ENCODE results near the gene SGIP1. TPM values are rescaled to one million over a fixed set of nuclear protein-coding genes. Genes with fewer than 3 reads are reported as not detected.

Gene SGIP1
- total RNA-seq, 3 donors from 2014 or later = 0.65 to 7.3 (median 0.93) TPM

DNA sequence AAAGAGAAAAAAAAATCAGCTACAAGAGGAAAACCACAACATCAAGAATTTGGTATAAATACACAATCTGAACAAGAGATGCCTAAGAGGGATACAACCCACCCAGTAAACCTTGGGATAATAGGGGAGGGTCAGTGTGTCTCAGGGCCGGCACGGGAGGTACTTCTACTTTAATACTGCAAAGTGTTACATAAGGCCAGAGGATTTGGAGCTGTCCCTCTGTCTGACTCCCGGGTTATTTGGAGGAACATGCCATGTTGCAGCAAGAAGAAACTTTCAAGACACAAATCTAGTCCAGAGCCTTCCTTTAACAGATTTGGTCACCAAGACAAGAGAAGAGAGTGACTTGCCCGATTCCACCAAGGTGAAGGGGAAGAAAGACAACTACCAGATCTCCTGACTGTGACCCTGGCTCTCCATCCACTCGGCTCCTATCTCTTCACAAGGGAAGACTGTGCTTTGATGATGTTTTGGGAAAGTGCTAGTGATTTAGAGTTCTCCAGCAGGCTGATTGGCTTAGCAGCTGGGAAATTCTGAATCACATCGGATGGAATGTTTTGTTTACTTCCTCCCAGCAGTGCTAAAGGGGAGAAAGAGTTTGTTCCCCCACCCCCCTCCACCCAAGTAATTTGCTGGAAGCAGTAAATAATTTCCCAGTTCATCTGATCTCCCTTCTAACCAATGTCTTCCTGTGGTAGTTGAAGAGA, 29.3 kb downstream of the SGIP1 start:
- DNase-seq (peak in 1 of 3 donors; percentile 37), ATAC-seq (peak; percentile 41)
- no peaks in the 10 kb centered on the region for H3K9me3 ChIP-seq
- no peak for TF ChIP-seq CTCF (IDR thresholded peaks at IDR 0.05)
- no peaks in the 10 kb centered on the region for H3K4me1 ChIP-seq (ENCODE audit: low read depth)
- H3K36me3 ChIP-seq (ENCODE audit: low read depth) = no peaks in the 10 kb centered on the region
- no peak overlapping the region for H3K4me3 ChIP-seq
- intact Hi-C loops (cut with DNase I, micrococcal nuclease) = no loop called here

GRCh38 chr1:66563941-66564630, 30.1 kb downstream of the SGIP1 start:
- no peaks in the 10 kb centered on the region for H3K4me1 ChIP-seq (ENCODE audit: low read depth)
- DNase-seq (no peak), ATAC-seq (peak; percentile 27)
- no peaks in the 10 kb centered on the region for H3K9me3 ChIP-seq
- no peak for TF ChIP-seq CTCF (IDR thresholded peaks at IDR 0.05)
- H3K36me3 ChIP-seq (ENCODE audit: low read depth) = no peaks in the 10 kb centered on the region
- intact Hi-C loops (cut with DNase I, micrococcal nuclease) = no loop called here
- H3K4me3 ChIP-seq = no peak overlapping the region

DNA sequence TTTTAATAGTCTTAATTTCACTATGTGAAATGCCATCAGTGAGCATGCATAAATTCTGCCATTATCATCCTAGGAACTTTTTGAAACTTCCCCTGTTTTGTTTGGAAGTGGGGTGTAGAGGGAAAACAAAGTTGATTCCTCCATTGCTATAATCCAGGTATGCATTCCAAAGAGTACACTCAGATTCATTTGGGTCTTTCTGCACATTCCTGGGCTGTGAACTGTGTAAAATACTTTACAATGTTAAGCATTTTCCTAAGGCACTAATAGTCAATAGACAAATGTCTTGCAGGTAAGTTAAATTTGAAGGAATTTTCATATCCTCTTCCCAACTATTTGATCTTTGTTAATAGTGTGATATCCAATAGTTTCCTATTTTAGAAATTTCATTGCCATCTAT, 36.2 kb downstream of the SGIP1 start:
- H3K4me1 ChIP-seq (ENCODE audit: low read depth) = no peaks in the 10 kb centered on the region
- DNase-seq (no peak), ATAC-seq (no peak)
- no peaks in the 10 kb centered on the region for H3K36me3 ChIP-seq (ENCODE audit: low read depth)
- no peaks in the 10 kb centered on the region for H3K9me3 ChIP-seq
- no peak for TF ChIP-seq CTCF (IDR thresholded peaks at IDR 0.05)
- intact Hi-C loops (cut with DNase I, micrococcal nuclease) = no loop called here
- H3K4me3 ChIP-seq = no peak overlapping the region

DNA sequence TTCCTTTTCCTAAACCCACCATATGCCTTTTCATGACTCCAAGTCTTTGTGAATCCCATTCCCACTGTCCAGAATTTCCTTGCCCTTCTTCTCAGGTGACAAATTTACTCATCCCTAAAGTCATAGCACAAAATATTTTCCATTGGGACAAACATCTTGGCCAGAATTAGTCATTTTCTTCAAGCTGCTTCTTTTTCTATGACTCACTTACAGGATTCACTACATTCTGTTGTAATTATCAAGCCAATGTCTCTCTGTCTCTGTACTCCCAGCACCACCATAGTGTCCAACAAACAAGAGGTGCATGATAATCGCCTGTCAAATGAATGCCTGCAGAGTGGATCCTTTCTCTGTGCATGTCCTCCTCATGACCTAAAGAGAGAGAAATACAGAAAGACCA, 37.8 kb downstream of the SGIP1 start:
- ATAC-seq (no peak), DNase-seq (no peak)
- no peaks in the 10 kb centered on the region for H3K4me1 ChIP-seq (ENCODE audit: low read depth)
- no peak overlapping the region for H3K4me3 ChIP-seq
- TF ChIP-seq CTCF (IDR thresholded peaks at IDR 0.05) = no peak
- no peaks in the 10 kb centered on the region for H3K9me3 ChIP-seq
- H3K36me3 ChIP-seq (ENCODE audit: low read depth) = no peaks in the 10 kb centered on the region
- intact Hi-C loops (cut with DNase I, micrococcal nuclease) = no loop called here

- H3K36me3 ChIP-seq (ENCODE audit: low read depth) = no peaks in the 10 kb centered on the region
- ATAC-seq = no peak
- DNase-seq = no peak
- no peak for TF ChIP-seq CTCF (IDR thresholded peaks at IDR 0.05)
- H3K9me3 ChIP-seq = no peaks in the 10 kb centered on the region
- no peak overlapping the region for H3K4me3 ChIP-seq
- intact Hi-C loops (cut with DNase I, micrococcal nuclease) = no loop called here
- no peaks in the 10 kb centered on the region for H3K4me1 ChIP-seq (ENCODE audit: low read depth)
Observed at GRCh38 chr1:66575739-66576138, 41.8 kb downstream of the SGIP1 start.

Measured in mucosa of descending colon (tissue), 3 donors.